GM23338 (cell line): Measurements from ENCODE around the gene ZBTB44. TPM values are rescaled to one million over a fixed set of nuclear protein-coding genes. Genes with fewer than 3 reads are reported as not detected.
"Not testable (repeated sequence)": the region's sequence is repeated elsewhere in the genome, so short reads cannot be mapped to it uniquely, and the experiment has no call there.

Experiments
- ATAC-seq: fragments of 200-7000 bp; cut with Tn5 transposase; 3 replicates; pipeline ENCODE4 v1.9.1; 2020
- DNase-seq: peaks from one replicate; pipeline ENCODE4 v3.0.0-alpha.2; 2015; ENCODE audit warnings: low spot score
- H2AFZ ChIP-seq: fragments of 200-600 bp; sonication (generic); 2 replicates; pipeline ENCODE4 v1.8.0; 2016; ENCODE audit warnings: antibody characterized with exemption, mild to moderate bottlenecking, moderate library complexity
- H3F3A ChIP-seq: fragments of 200-600 bp; sonication (generic); replicated peaks from 2 replicates; pipeline ENCODE4 v1.8.0; 2017; ENCODE audit warnings: antibody characterized with exemption, mixed run types, low read depth
- H3K27ac ChIP-seq: fragments of 200-600 bp; sonication (generic); 2 replicates; pipeline ENCODE4 v1.6.1; 2016; ENCODE audit warnings: low read depth
- H3K27me3 ChIP-seq: fragments of 200-600 bp; sonication (generic); 2 replicates; pipeline ENCODE4 v1.8.0; 2016; ENCODE audit warnings: mild to moderate bottlenecking, mixed run types, moderate library complexity; ENCODE audit not compliant: insufficient read depth
- H3K36me3 ChIP-seq: fragments of 200-600 bp; sonication (generic); 2 replicates; pipeline ENCODE4 v1.8.0; 2016; ENCODE audit warnings: mild to moderate bottlenecking; ENCODE audit not compliant: insufficient read depth
- H3K4me1 ChIP-seq: fragments of 200-600 bp; sonication (generic); 2 replicates; pipeline ENCODE4 v1.8.0; 2016; ENCODE audit warnings: mild to moderate bottlenecking, moderate library complexity; ENCODE audit not compliant: insufficient read depth
- H3K4me2 ChIP-seq: fragments of 200-600 bp; sonication (generic); 2 replicates; pipeline ENCODE4 v1.7.1; 2017; ENCODE audit warnings: mixed run types
- H3K4me3 ChIP-seq: fragments of 200-600 bp; sonication (generic); 2 replicates; pipeline ENCODE4 v1.6.1; 2016; ENCODE audit warnings: mixed run types
- H3K79me2 ChIP-seq: fragments of 200-600 bp; sonication (generic); replicated peaks from 2 replicates; pipeline ENCODE4 v1.8.0; 2017; ENCODE audit warnings: mild to moderate bottlenecking; ENCODE audit not compliant: insufficient read depth
- H3K9me2 ChIP-seq: fragments of 200-600 bp; sonication (generic); 2 replicates; pipeline ENCODE4 v1.8.0; 2017; ENCODE audit not compliant: insufficient read depth
- H4K20me1 ChIP-seq: fragments of 200-600 bp; sonication (generic); replicated peaks from 2 replicates; pipeline ENCODE4 v1.8.0; 2017; ENCODE audit warnings: mild to moderate bottlenecking; ENCODE audit not compliant: insufficient read depth
- H3K27ac Mint-ChIP-seq: 2 replicates; pipeline ENCODE4 v1.8.0; 2020; ENCODE audit warnings: inconsistent platforms, mild to moderate bottlenecking, moderate library complexity, mixed read lengths
- H3K27me3 Mint-ChIP-seq: 3 replicates; pipeline ENCODE4 v1.8.0; 2022; ENCODE audit warnings: low read depth, mild to moderate bottlenecking, moderate library complexity, mixed read lengths, inconsistent platforms; ENCODE audit not compliant: insufficient read depth, poor library complexity
- H3K36me3 Mint-ChIP-seq: 3 replicates; pipeline ENCODE4 v1.8.0; 2021; ENCODE audit warnings: low read depth, mild to moderate bottlenecking, inconsistent platforms, moderate library complexity, mixed read lengths
- H3K4me1 Mint-ChIP-seq: 3 replicates; pipeline ENCODE4 v1.8.0; 2020; ENCODE audit warnings: mild to moderate bottlenecking, inconsistent platforms, mixed read lengths
- H3K4me3 Mint-ChIP-seq: 3 replicates; pipeline ENCODE4 v1.8.0; 2021; ENCODE audit warnings: moderate library complexity, mild to moderate bottlenecking, inconsistent platforms, mixed read lengths
- H3K9me3 Mint-ChIP-seq: 3 replicates; pipeline ENCODE4 v1.8.0; 2020; ENCODE audit warnings: moderate library complexity, mild to moderate bottlenecking, inconsistent platforms, mixed read lengths
- EZH2phosphoT487 ChIP-seq: fragments of 200-600 bp; sonication (generic); IDR thresholded peaks from one replicate; pipeline ENCODE4 v1.8.1; 2018; ENCODE audit warnings: antibody characterized with exemption; ENCODE audit not compliant: unreplicated experiment
- NANOG ChIP-seq: IDR thresholded peaks from 2 replicates; pipeline ENCODE4 v1.6.1; 2016; ENCODE audit warnings: antibody characterized with exemption, borderline replicate concordance
- POLR2AphosphoS5 ChIP-seq: IDR thresholded peaks from 2 replicates; pipeline ENCODE4 v1.6.1; 2016; ENCODE audit warnings: antibody characterized with exemption, low read depth
- STAT1 ChIP-seq: IDR thresholded peaks from one replicate; pipeline ENCODE4 v1.6.1; 2016; ENCODE audit warnings: antibody characterized with exemption; ENCODE audit not compliant: unreplicated experiment
- ZNF114 ChIP-seq: fragments of 250-450 bp; sonication (Bioruptor Pico); IDR thresholded peaks from 2 replicates; pipeline ENCODE4 v1.5.0; 2020; ENCODE audit warnings: mild to moderate bottlenecking, moderate library complexity
- ZNF331 ChIP-seq: fragments of 250-450 bp; sonication (Bioruptor Pico); IDR thresholded peaks from 2 replicates; pipeline ENCODE4 v1.5.0; 2020; ENCODE audit warnings: low read depth, mild to moderate bottlenecking, moderate library complexity
- polyA plus RNA-seq: library from polyadenylated mRNA; unstranded; fragments of >200 nt; fragmentation: Nextera tagmentation; extraction: Ambion mirVana; gene quantifications from 2 replicates; pipeline ENCODE4 v1.2.1, GENCODE V29; 2016
- total RNA-seq: library from RNA; depleted of rRNA; stranded (reverse); fragments of >200 nt; shearing (Covaris generic); gene quantifications from 2 replicates; pipeline ENCODE4 v1.2.3, GENCODE V29; 2014
- TF ChIP-seq, protein P1 (sequence below): IDR thresholded peaks from one replicate; pipeline ENCODE4 v1.6.1; 2018; ENCODE audit warnings: antibody characterized with exemption; ENCODE audit not compliant: unreplicated experiment

Gene ZBTB44
- total and polyA plus RNA-seq, 2 experiments from 2014 or later: 61.2 to 102 TPM

DNA sequence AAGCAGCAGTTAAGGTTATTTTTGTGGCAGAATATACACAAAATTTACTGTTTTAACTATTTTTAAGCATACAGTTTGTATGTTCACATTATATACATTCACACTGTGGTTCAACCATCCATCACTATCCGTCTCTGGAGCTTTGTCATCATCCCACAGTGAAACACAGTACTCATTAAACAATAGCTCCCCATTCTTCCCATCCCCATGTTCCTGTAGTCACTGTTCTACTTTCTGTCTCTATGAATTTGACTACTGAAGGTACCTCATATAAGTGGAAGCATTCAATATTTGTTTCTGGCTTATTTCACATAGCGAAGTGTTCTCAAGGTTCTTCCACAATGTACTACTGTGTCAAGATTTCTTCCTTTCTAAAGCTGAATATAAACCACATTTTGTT lies 32.6 kb downstream of the ZBTB44 start (continued):
- TF ChIP-seq NANOG: no peak

DNA sequence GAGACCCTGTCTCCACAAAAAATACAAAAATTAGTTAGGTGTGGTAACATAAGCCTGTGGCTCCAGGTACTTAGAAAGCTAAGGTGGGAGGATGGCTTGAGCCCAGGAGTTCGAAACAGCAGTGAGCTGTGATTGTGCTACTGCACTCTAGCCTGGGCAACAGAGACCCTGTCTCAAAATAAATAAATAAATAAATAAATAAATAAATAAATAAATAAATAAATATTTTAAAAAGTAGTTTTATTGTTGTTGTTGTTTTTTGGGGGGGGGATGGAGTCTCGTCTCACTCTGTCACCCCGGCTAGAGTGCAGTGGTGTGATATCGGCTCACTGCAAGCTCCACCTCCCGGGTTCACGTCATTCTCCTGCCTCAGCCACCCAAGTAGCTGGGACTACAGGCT lies 33.4 kb downstream of the ZBTB44 start:
- not testable (repeated sequence) for H3K27me3 Mint-ChIP-seq, DNase-seq, H3K27ac ChIP-seq, H3F3A ChIP-seq, H3K9me3 Mint-ChIP-seq, H3K4me1 ChIP-seq, H2AFZ ChIP-seq, ATAC-seq, H3K4me2 ChIP-seq, H3K4me3 ChIP-seq, H3K27me3 ChIP-seq, H3K36me3 Mint-ChIP-seq, H3K27ac Mint-ChIP-seq, H3K9me2 ChIP-seq, H3K4me3 Mint-ChIP-seq, H3K36me3 ChIP-seq
- Histone ChIP-seq H3K79me2 (peaks cover 96% of the 10 kb centered on the region), H4K20me1 (peaks cover 14% of the 10 kb centered on the region; the same call in 1 of the 2 replicates)
- H3K4me1 Mint-ChIP-seq: peaks cover 13% of the 10 kb centered on the region

DNA sequence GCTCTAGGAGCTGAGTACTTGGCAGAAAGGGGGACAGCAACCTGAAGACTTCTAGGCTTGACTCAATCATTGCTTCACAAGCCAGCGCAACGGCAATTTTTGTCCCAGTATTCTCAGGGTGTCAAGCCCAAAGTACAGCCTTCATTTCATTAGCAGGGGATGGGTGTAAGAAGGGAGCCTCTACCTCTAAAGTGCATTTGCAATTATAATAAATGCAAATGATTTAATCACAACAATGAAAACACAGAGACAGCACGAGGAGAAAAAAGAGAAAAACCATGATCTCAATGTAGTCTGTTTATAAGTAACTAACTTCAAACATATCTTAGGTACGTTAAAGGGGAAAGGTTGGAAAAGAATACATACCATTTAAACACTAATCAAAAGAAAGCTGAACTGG lies 34.7 kb downstream of the ZBTB44 start:
- H3K79me2 ChIP-seq: peaks cover 90% of the 10 kb centered on the region

DNA sequence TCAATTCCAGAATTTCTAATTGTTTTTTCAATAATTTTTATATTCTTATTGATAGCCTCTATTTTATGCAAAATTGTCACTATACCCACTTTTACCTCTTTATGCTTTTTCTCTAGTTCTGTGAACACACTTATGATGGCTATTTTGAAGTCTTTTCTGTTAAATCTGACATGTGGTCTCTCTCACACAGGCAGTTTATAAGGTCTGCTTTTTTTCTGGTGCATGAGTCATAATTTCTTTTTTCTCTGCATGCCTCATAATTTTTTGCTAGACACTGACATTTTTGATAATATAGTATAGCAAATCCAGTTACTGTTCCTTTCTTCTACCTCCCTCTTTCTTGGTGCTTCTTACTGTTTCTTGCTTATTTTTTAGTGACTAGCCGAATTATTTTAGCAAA lies 36.0 kb downstream of the ZBTB44 start:
- Mint-ChIP-seq H3K27me3 (peaks cover 4% of the 10 kb centered on the region), H3K36me3 (no peaks in the 10 kb centered on the region), H3K27ac (no peak overlapping the region), H3K4me1 (peaks cover 16% of the 10 kb centered on the region), H3K9me3 (no peaks in the 10 kb centered on the region), H3K4me3 (no peak overlapping the region)
- Histone ChIP-seq H3K27me3 (no peaks in the 10 kb centered on the region), H3F3A (no peaks in the 10 kb centered on the region), H3K4me1 (no peaks in the 10 kb centered on the region), H3K27ac (no peak overlapping the region), H3K79me2 (peaks cover 87% of the 10 kb centered on the region), H3K36me3 (no peaks in the 10 kb centered on the region), H3K9me2 (no peaks in the 10 kb centered on the region), H3K4me3 (no peak overlapping the region), H3K4me2 (no peak overlapping the region), H4K20me1 (peaks cover 8% of the 10 kb centered on the region; the same call in 1 of the 2 replicates), H2AFZ (no peak overlapping the region)
- TF ChIP-seq POLR2AphosphoS5 (no peak), STAT1 (no peak), ZNF331 (no peak)
- TF ChIP-seq, protein P1, sequence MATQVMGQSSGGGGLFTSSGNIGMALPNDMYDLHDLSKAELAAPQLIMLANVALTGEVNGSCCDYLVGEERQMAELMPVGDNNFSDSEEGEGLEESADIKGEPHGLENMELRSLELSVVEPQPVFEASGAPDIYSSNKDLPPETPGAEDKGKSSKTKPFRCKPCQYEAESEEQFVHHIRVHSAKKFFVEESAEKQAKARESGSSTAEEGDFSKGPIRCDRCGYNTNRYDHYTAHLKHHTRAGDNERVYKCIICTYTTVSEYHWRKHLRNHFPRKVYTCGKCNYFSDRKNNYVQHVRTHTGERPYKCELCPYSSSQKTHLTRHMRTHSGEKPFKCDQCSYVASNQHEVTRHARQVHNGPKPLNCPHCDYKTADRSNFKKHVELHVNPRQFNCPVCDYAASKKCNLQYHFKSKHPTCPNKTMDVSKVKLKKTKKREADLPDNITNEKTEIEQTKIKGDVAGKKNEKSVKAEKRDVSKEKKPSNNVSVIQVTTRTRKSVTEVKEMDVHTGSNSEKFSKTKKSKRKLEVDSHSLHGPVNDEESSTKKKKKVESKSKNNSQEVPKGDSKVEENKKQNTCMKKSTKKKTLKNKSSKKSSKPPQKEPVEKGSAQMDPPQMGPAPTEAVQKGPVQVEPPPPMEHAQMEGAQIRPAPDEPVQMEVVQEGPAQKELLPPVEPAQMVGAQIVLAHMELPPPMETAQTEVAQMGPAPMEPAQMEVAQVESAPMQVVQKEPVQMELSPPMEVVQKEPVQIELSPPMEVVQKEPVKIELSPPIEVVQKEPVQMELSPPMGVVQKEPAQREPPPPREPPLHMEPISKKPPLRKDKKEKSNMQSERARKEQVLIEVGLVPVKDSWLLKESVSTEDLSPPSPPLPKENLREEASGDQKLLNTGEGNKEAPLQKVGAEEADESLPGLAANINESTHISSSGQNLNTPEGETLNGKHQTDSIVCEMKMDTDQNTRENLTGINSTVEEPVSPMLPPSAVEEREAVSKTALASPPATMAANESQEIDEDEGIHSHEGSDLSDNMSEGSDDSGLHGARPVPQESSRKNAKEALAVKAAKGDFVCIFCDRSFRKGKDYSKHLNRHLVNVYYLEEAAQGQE: no peak
- no peak for DNase-seq
- ATAC-seq: no peak

More for the DNA sequence above, 34.7 kb downstream of the ZBTB44 start:
- Histone ChIP-seq H3K27ac (peak overlapping the region; percentile 79), H4K20me1 (peaks cover 14% of the 10 kb centered on the region; the same call in 1 of the 2 replicates), H3K4me1 (no peaks in the 10 kb centered on the region), H3K4me3 (no peak overlapping the region), H3F3A (no peaks in the 10 kb centered on the region), H3K4me2 (no peak overlapping the region), H3K36me3 (no peaks in the 10 kb centered on the region), H2AFZ (no peak overlapping the region), H3K9me2 (no peaks in the 10 kb centered on the region), H3K27me3 (no peaks in the 10 kb centered on the region)
- peaks cover 6% of the 10 kb centered on the region for H3K27me3 Mint-ChIP-seq
- H3K4me1 Mint-ChIP-seq: peaks cover 16% of the 10 kb centered on the region
- TF ChIP-seq EZH2phosphoT487 (no peak), ZNF114 (CRISPR knock-in tag) (no peak)
- no peak for ATAC-seq
- DNase-seq: no peak
- H3K27ac Mint-ChIP-seq: no peak overlapping the region
- no peak overlapping the region for H3K4me3 Mint-ChIP-seq
- no peaks in the 10 kb centered on the region for H3K9me3 Mint-ChIP-seq
- no peaks in the 10 kb centered on the region for H3K36me3 Mint-ChIP-seq
